Trophoblast cell (in vitro differentiated cells and primary cell): ENCODE measurements around the gene FSCN2.

ENCODE experiments used
- DNase-seq, 2 donors: peaks; one replicate each; pipeline ENCODE4 v3.0.0-alpha.2; 2016
- H2AFZ ChIP-seq: 2 replicates; pipeline ENCODE4 v1.6.1; 2013; ENCODE audit warnings: low read length, moderate library complexity, mild to moderate bottlenecking; ENCODE audit not compliant: insufficient read depth, poor library complexity
- H2AK5ac ChIP-seq: 2 replicates; pipeline ENCODE4 v1.6.1; 2013; ENCODE audit warnings: mild to moderate bottlenecking, low read length
- H2BK120ac ChIP-seq: 2 replicates; pipeline ENCODE4 v1.6.1; 2013; ENCODE audit warnings: low read length, mild to moderate bottlenecking, moderate library complexity; ENCODE audit not compliant: insufficient read depth, poor library complexity
- H2BK12ac ChIP-seq: 2 replicates; pipeline ENCODE4 v1.6.1; 2013; ENCODE audit warnings: mild to moderate bottlenecking, low read length, moderate library complexity
- H2BK5ac ChIP-seq: 2 replicates; pipeline ENCODE4 v1.6.1; 2013; ENCODE audit warnings: low read length, low read depth, moderate library complexity, mild to moderate bottlenecking; ENCODE audit not compliant: poor library complexity
- H3K14ac ChIP-seq: 2 replicates; pipeline ENCODE4 v1.6.1; 2013; ENCODE audit warnings: mild to moderate bottlenecking, low read length
- H3K18ac ChIP-seq: 2 replicates; pipeline ENCODE4 v1.6.1; 2013; ENCODE audit warnings: mild to moderate bottlenecking, low read length
- H3K23ac ChIP-seq: 2 replicates; pipeline ENCODE4 v1.6.1; 2013; ENCODE audit warnings: low read length
- H3K27ac ChIP-seq: 2 replicates; pipeline ENCODE4 v1.5.1; 2013; ENCODE audit warnings: low read depth, mild to moderate bottlenecking, inconsistent platforms, low read length, moderate library complexity
- H3K27me3 ChIP-seq: 2 replicates; pipeline ENCODE4 v1.6.1; 2013; ENCODE audit warnings: inconsistent platforms, mild to moderate bottlenecking, low read length, moderate library complexity; ENCODE audit not compliant: insufficient read depth
- H3K36me3 ChIP-seq, 2 experiments: 1 replicate in 1 of 2; 2 replicates in 1 of 2; pipeline ENCODE4 v1.6.1; 2013; ENCODE audit warnings: low read length in 2 of 2, mild to moderate bottlenecking in 2 of 2, moderate library complexity in 1 of 2; ENCODE audit not compliant: insufficient read depth in 2 of 2, control insufficient read depth in 1 of 2
- H3K4ac ChIP-seq: 2 replicates; pipeline ENCODE4 v1.6.1; 2013; ENCODE audit warnings: low read depth, mild to moderate bottlenecking, low read length, moderate library complexity
- H3K4me1 ChIP-seq, 2 experiments: 1 replicate in 1 of 2; 2 replicates in 1 of 2; pipeline ENCODE4 v1.6.1; 2013; ENCODE audit warnings: low read length in 2 of 2, mild to moderate bottlenecking in 2 of 2, moderate library complexity in 1 of 2; ENCODE audit not compliant: insufficient read depth in 2 of 2, control insufficient read depth in 1 of 2
- H3K4me2 ChIP-seq: 2 replicates; pipeline ENCODE4 v1.6.1; 2013; ENCODE audit warnings: inconsistent platforms, mild to moderate bottlenecking, low read length, moderate library complexity
- H3K4me3 ChIP-seq: 2 replicates; pipeline ENCODE4 v1.5.1; 2013; ENCODE audit warnings: mild to moderate bottlenecking, low read depth, low read length, inconsistent platforms
- H3K79me1 ChIP-seq: one replicate; pipeline ENCODE4 v1.6.1; 2013; ENCODE audit warnings: low read length
- H3K79me2 ChIP-seq: 2 replicates; pipeline ENCODE4 v1.6.1; 2013; ENCODE audit warnings: low read length, mild to moderate bottlenecking; ENCODE audit not compliant: control insufficient read depth, insufficient read depth, poor library complexity
- H3K9ac ChIP-seq: 2 replicates; pipeline ENCODE4 v1.6.1; 2013; ENCODE audit warnings: mild to moderate bottlenecking, low read length
- H3K9me3 ChIP-seq: 2 replicates; pipeline ENCODE4 v1.6.1; 2013; ENCODE audit warnings: low read depth, mild to moderate bottlenecking, control low read depth, inconsistent platforms, low read length; ENCODE audit not compliant: insufficient read depth
- H4K12ac ChIP-seq: 2 replicates; pipeline ENCODE4 v1.6.1; 2013; ENCODE audit warnings: low read depth, mild to moderate bottlenecking, low read length, moderate library complexity
- H4K8ac ChIP-seq: 2 replicates; pipeline ENCODE4 v1.6.1; 2013; ENCODE audit warnings: low read depth, mild to moderate bottlenecking, low read length, moderate library complexity
- H4K91ac ChIP-seq: one replicate; pipeline ENCODE4 v1.6.1; 2013; ENCODE audit warnings: low read depth, mild to moderate bottlenecking, low read length, moderate library complexity
- WGBS: extraction: QIAGEN DNeasy Blood & Tissue Kit; methylation state at CpG from one replicate; pipeline ENCODE4 v1.1.7; 2013; ENCODE audit warnings: missing lambda C conversion rate; ENCODE audit not compliant: insufficient read length, insufficient coverage; ENCODE audit errors: extremely low coverage; 5-methylcytosine and 5-hydroxymethylcytosine counted together

Gene FSCN2

GRCh38 chr17:81579821-81580321, 51.7 kb downstream of the FSCN2 start:
- H2BK12ac ChIP-seq, result no peak overlapping the region
- WGBS, result no CpG with 5 or more reads among the region's 10 CpGs
- no peak overlapping the region for H4K8ac ChIP-seq
- no peak overlapping the region for H2BK120ac ChIP-seq
- H4K12ac ChIP-seq, result no peak overlapping the region
- no peak overlapping the region for H2BK5ac ChIP-seq
- no peak overlapping the region for H2AFZ ChIP-seq
- no peak overlapping the region for H3K18ac ChIP-seq
- no peak overlapping the region for H3K27ac ChIP-seq
- no peak overlapping the region for H2AK5ac ChIP-seq
- H3K4me1 ChIP-seq, result peaks cover 23 to 38% of the 10 kb centered on the region in 2 experiments
- no peaks in the 10 kb centered on the region for H3K27me3 ChIP-seq
- no peak overlapping the region for H3K23ac ChIP-seq
- peaks cover 12% of the 10 kb centered on the region for H3K79me1 ChIP-seq
- no peak overlapping the region for H3K4me2 ChIP-seq
- no peak for DNase-seq
- no peak overlapping the region for H3K14ac ChIP-seq
- no peak overlapping the region for H3K4me3 ChIP-seq
- H3K9ac ChIP-seq, result no peak overlapping the region
- H4K91ac ChIP-seq, result no peak overlapping the region
- H3K36me3 ChIP-seq, result peaks cover 48 to 60% of the 10 kb centered on the region in 2 experiments
- H3K79me2 ChIP-seq, result peaks cover 5% of the 10 kb centered on the region
- peaks cover 1% of the 10 kb centered on the region for H3K9me3 ChIP-seq
- no peak overlapping the region for H3K4ac ChIP-seq

DNA sequence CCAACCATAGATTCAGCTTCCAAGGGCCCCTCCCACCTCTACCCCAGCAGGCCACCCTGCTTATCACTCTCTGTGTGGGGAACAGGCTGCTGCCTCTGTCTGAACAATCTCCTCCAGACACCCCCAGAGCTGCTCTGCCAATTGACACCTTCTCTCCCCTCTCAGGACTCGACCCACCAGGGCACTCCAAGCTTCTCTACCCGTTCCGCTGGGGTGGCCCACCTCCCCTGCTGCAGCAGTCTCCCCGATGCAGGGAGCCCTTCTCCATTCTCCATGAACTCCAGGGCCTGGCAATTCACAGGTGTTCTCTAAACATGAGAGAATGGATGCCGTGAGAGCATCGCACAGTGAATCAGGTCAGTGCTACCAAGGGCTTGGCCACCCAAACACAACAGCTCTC, 52.3 kb downstream of the FSCN2 start:
- no peak overlapping the region for H3K14ac ChIP-seq
- H3K18ac ChIP-seq, result no peak overlapping the region
- H2BK5ac ChIP-seq, result no peak overlapping the region
- no CpG with 5 or more reads among the region's 6 CpGs for WGBS
- H3K27ac ChIP-seq, result no peak overlapping the region
- no peak overlapping the region for H3K4me3 ChIP-seq
- H2BK120ac ChIP-seq, result no peak overlapping the region
- peaks cover 3% of the 10 kb centered on the region for H3K79me2 ChIP-seq
- no peak overlapping the region for H4K91ac ChIP-seq
- no peak overlapping the region for H3K9ac ChIP-seq
- H3K9me3 ChIP-seq, result peaks cover 1% of the 10 kb centered on the region
- H4K8ac ChIP-seq, result no peak overlapping the region
- H2AK5ac ChIP-seq, result no peak overlapping the region
- H2BK12ac ChIP-seq, result no peak overlapping the region
- no peak overlapping the region for H3K23ac ChIP-seq
- no peak overlapping the region for H2AFZ ChIP-seq
- H3K27me3 ChIP-seq, result no peaks in the 10 kb centered on the region
- no peak overlapping the region for H3K4me2 ChIP-seq
- H4K12ac ChIP-seq, result no peak overlapping the region
- peaks cover 23 to 36% of the 10 kb centered on the region in 2 experiments for H3K4me1 ChIP-seq
- peaks cover 49 to 61% of the 10 kb centered on the region in 2 experiments for H3K36me3 ChIP-seq
- H3K79me1 ChIP-seq, result peaks cover 12% of the 10 kb centered on the region
- no peak overlapping the region for H3K4ac ChIP-seq
- DNase-seq, result no peak

DNA sequence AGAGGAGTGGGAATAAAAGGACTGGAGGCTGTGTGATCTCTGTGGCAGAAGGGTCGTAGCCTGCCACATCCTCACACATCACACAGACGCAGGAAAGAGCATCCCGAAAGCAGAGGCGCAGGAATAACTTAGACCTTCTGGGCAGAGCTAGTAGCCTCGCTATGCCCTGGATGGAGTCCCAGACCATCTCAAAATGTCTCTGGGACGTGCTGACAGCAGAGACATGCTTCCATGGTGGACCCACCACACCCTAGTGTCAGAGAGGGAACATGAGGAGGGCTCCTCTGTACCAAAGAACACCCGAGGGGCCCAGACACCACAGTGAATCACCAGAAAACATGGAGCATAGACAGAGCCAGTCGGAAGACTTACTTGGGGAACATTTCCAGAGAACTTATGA, 53.6 kb downstream of the FSCN2 start:
- Histone ChIP-seq H3K27me3 (no peaks in the 10 kb centered on the region), H3K79me1 (peaks cover 12% of the 10 kb centered on the region), H2BK5ac (no peak overlapping the region), H2AFZ (no peak overlapping the region), H2BK12ac (no peak overlapping the region), H4K8ac (no peak overlapping the region), H3K27ac (no peak overlapping the region), H4K91ac (no peak overlapping the region), H3K23ac (no peak overlapping the region), H2AK5ac (no peak overlapping the region), H3K4ac (no peak overlapping the region), H3K4me2 (no peak overlapping the region), H3K4me3 (no peak overlapping the region), H3K9ac (no peak overlapping the region), H2BK120ac (no peak overlapping the region), H3K9me3 (peaks cover 1% of the 10 kb centered on the region), H3K14ac (no peak overlapping the region), H3K4me1 (peaks cover 29 to 35% of the 10 kb centered on the region in 2 experiments), H3K79me2 (peaks cover 3% of the 10 kb centered on the region), H3K36me3 (peaks cover 58 to 68% of the 10 kb centered on the region in 2 experiments), H3K18ac (no peak overlapping the region), H4K12ac (no peak overlapping the region)
- no CpG with 5 or more reads among the region's 8 CpGs for WGBS
- DNase-seq, result no peak

DNA sequence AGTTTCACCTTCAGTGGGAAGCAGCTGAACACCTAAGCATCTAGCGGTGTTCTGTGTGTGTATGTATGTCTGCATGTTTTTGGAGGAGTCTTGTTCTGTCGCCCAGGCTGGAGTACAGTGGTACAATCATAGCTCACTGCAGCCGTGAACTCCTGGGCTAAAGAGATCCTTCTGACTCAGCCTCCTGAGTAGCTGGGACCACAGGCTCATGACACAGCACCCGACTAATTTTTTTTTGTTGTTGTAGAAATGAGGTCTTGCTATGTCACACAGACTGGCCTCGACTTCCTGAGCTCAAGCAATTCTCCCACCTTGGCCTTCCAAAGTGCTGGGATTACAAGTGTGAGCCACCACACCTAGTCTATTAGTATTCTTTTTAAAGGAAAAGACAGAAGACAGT, 54.2 kb downstream of the FSCN2 start:
- H3K9me3 ChIP-seq, result peaks cover 1% of the 10 kb centered on the region
- H3K27ac ChIP-seq, result no peak overlapping the region

More for the DNA sequence above, 54.2 kb downstream of the FSCN2 start:
- Histone ChIP-seq H3K79me2 (peaks cover 3% of the 10 kb centered on the region), H4K12ac (no peak overlapping the region), H3K4me3 (no peak overlapping the region), H3K4me2 (no peak overlapping the region), H2BK5ac (no peak overlapping the region), H3K23ac (no peak overlapping the region), H3K4me1 (peaks cover 24 to 30% of the 10 kb centered on the region in 2 experiments), H3K79me1 (peaks cover 6% of the 10 kb centered on the region), H3K36me3 (peaks cover 58 to 67% of the 10 kb centered on the region in 2 experiments), H3K4ac (no peak overlapping the region), H3K18ac (no peak overlapping the region), H4K8ac (no peak overlapping the region), H3K27me3 (no peaks in the 10 kb centered on the region), H3K9ac (no peak overlapping the region), H2AK5ac (no peak overlapping the region), H2AFZ (no peak overlapping the region), H4K91ac (no peak overlapping the region), H2BK12ac (no peak overlapping the region), H3K14ac (no peak overlapping the region), H2BK120ac (no peak overlapping the region)
- no CpG with 5 or more reads among the region's 5 CpGs for WGBS
- no peak for DNase-seq
